OCI-LY7 (cell line): ENCODE measurements around the gene AKAP7.

Experiments
- CTCF ChIP-seq: fragments of 200-600 bp; sonication (generic); conservative IDR thresholded peaks from 2 replicates; pipeline ENCODE4 v1.5.1; 2014; ENCODE audit warnings: mild to moderate bottlenecking, antibody characterized with exemption, low read length, moderate library complexity, mixed read lengths
- EZH2phosphoT487 ChIP-seq: fragments of 200-600 bp; sonication (generic); IDR thresholded peaks from 2 replicates; pipeline ENCODE4 v1.6.1; 2018; ENCODE audit warnings: low read depth, borderline replicate concordance, mild to moderate bottlenecking, mixed run types, antibody characterized with exemption, low read length, moderate library complexity, mixed read lengths

GRCh38 chr6:131316654-131317053 is 181.4 kb downstream of the AKAP7 start:
- TF ChIP-seq CTCF (no peak), EZH2phosphoT487 (no peak)
